HL-60 (cell line): Measurements from ENCODE around the gene SP8.

Source experiments
- DNase-seq, 2 experiments: peaks; one replicate each; pipeline ENCODE4 v3.0.0-alpha.2; 2010 to 2020; ENCODE audit warnings: low read depth in 1 of 2, low spot score in 1 of 2
- H3K27ac ChIP-seq: fragments of 250-450 bp; sonication (Bioruptor Pico); replicated peaks from 2 replicates; pipeline ENCODE4 v1.5.1; 2020; ENCODE audit warnings: mild to moderate bottlenecking, moderate library complexity
- H3K27me3 ChIP-seq: fragments of 250-450 bp; sonication (Bioruptor Pico); 2 replicates; pipeline ENCODE4 v1.5.1; 2021; ENCODE audit warnings: mild to moderate bottlenecking, moderate library complexity; ENCODE audit not compliant: insufficient read depth, poor library complexity, severe bottlenecking
- H3K4me3 ChIP-seq: replicated peaks from 2 replicates; pipeline ENCODE4 v1.5.1; 2011; ENCODE audit warnings: mild to moderate bottlenecking, control low read depth, low read length; ENCODE audit not compliant: insufficient read depth
- GABPA ChIP-seq: IDR thresholded peaks from 2 replicates; pipeline ENCODE4 v1.6.1; 2012; ENCODE audit warnings: low read depth
- POLR2AphosphoS5 ChIP-seq: IDR thresholded peaks from 2 replicates; pipeline ENCODE4 v1.6.1; 2012; ENCODE audit warnings: low read depth
- REST ChIP-seq: IDR thresholded peaks from 2 replicates; pipeline ENCODE4 v1.6.1; 2012; ENCODE audit warnings: low read depth; ENCODE audit not compliant: insufficient replicate concordance
- SPI1 ChIP-seq: IDR thresholded peaks from 2 replicates; pipeline ENCODE4 v1.6.1; 2012; ENCODE audit warnings: low read depth, mild to moderate bottlenecking, borderline replicate concordance
- TF ChIP-seq, protein P1 (sequence below): IDR thresholded peaks from one replicate; pipeline ENCODE4 v1.5.1; 2011; ENCODE audit warnings: low read length, control low read depth, inconsistent platforms; ENCODE audit not compliant: insufficient read depth

Gene SP8

DNA sequence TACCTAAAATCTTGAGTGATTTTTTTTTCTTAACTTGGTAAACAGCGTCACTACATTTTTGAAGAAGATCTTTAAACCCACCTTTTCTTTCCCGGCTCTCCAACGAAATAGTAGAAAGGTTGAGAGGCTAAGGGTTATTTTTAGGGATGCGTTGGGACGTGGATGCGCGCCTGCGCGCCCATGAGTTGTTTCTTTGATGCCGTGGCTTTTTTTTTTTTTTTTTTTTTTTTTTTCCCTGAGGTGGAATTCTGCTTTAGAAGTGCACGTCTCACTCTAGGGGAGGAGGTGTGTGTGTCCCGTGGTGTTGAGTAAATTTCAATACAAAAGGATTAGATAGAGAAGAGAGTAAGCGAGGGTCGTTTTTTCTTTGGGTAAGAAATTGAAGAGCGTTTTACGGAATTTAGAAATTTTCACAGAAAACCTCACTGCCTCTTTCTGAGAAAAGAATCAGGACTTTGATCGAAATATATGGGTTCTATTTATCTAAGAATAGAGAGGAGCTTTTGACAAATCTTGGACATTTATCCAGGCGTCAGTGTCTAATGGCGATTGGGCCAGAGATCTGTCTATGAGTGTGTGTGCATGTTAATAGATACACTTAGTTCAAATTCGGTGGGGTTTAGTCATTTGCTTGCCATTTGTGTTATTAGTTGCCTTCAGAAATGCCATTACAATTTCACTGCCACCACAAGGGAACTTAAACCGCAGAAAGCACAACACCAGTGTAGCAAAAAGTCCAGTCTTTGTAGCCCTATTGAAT, 1.2 kb upstream of the SP8 start:
- Histone ChIP-seq H3K27ac (no peak overlapping the region), H3K4me3 (no peak overlapping the region), H3K27me3 (peaks cover 73% of the 10 kb centered on the region)
- no peak for DNase-seq
- TF ChIP-seq, protein P1, sequence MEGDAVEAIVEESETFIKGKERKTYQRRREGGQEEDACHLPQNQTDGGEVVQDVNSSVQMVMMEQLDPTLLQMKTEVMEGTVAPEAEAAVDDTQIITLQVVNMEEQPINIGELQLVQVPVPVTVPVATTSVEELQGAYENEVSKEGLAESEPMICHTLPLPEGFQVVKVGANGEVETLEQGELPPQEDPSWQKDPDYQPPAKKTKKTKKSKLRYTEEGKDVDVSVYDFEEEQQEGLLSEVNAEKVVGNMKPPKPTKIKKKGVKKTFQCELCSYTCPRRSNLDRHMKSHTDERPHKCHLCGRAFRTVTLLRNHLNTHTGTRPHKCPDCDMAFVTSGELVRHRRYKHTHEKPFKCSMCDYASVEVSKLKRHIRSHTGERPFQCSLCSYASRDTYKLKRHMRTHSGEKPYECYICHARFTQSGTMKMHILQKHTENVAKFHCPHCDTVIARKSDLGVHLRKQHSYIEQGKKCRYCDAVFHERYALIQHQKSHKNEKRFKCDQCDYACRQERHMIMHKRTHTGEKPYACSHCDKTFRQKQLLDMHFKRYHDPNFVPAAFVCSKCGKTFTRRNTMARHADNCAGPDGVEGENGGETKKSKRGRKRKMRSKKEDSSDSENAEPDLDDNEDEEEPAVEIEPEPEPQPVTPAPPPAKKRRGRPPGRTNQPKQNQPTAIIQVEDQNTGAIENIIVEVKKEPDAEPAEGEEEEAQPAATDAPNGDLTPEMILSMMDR: no peak
- TF ChIP-seq SPI1 (no peak), GABPA (no peak), REST (no peak), POLR2AphosphoS5 (no peak)

DNA sequence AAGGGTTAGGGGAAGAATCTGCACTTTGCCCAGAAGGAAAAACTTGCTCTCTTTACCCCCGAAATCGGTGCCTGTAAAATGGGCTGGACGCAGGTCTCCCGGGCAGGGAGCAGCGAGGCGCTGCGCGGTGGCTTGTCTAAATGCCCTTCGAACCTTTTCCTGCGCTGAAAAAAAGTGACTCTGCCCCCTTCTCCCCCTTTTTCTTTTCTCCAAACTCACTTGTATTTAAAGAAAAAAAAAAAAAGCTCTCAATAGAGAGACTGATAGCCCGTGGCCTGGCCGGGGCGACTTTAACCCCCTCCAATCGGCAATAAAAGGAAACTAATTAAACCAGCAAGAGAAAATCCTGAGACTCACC, 286 bp downstream of the SP8 start:
- TF ChIP-seq REST (no peak), SPI1 (no peak), POLR2AphosphoS5 (no peak), GABPA (no peak)
- TF ChIP-seq, protein P1: no peak
- Histone ChIP-seq H3K27me3 (peaks cover 69% of the 10 kb centered on the region), H3K4me3 (no peak overlapping the region), H3K27ac (no peak overlapping the region)
- no peak for DNase-seq

DNA sequence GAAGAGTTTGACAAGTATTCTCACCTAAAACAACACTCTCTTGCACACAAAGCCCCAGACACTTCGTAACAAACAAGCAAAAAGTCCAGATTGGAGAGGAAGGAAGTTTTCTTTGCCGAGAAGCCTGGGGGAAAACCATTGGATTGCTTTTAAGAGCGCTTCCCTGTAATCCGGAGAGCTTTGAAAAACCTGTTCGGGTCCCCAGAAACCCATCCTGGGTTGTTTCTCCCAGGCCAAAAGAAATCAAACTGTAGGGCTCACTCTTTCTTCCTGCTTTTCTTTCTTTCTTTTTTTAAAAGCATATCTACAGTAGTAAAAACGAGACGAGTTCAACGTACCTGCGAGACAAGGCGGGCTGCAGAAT, 655 bp downstream of the SP8 start:
- Histone ChIP-seq H3K27me3 (peaks cover 69% of the 10 kb centered on the region), H3K27ac (no peak overlapping the region), H3K4me3 (no peak overlapping the region)
- no peak for TF ChIP-seq POLR2AphosphoS5
- no peak for TF ChIP-seq SPI1
- no peak for TF ChIP-seq REST
- TF ChIP-seq GABPA: no peak
- TF ChIP-seq, protein P1: no peak
- DNase-seq: no peak
